C4-2B (cell line): ENCODE measurements around the gene NR2F1-AS1.

Experiments used
- CTCF ChIP-seq: fragments of 450-650 bp; conservative IDR thresholded peaks from 2 replicates; pipeline ENCODE4 v1.5.1; 2017; ENCODE audit warnings: mild to moderate bottlenecking
- ZFX ChIP-seq: fragments of 450-650 bp; IDR thresholded peaks from 2 replicates; pipeline ENCODE4 v1.6.1; 2017

- TF ChIP-seq CTCF (no peak), ZFX (no peak)
Observed at GRCh38 chr5:93608855-93609254, 27.8 kb upstream of the NR2F1-AS1 start.
